HL-60 (cell line): Measurements from ENCODE around the gene C10orf105.

Source experiments
- DNase-seq, 2 experiments: peaks; one replicate each; pipeline ENCODE4 v3.0.0-alpha.2; 2010 to 2020; ENCODE audit warnings: low read depth in 1 of 2, low spot score in 1 of 2
- H3K27ac ChIP-seq: fragments of 250-450 bp; sonication (Bioruptor Pico); replicated peaks from 2 replicates; pipeline ENCODE4 v1.5.1; 2020; ENCODE audit warnings: mild to moderate bottlenecking, moderate library complexity
- H3K27me3 ChIP-seq: fragments of 250-450 bp; sonication (Bioruptor Pico); 2 replicates; pipeline ENCODE4 v1.5.1; 2021; ENCODE audit warnings: mild to moderate bottlenecking, moderate library complexity; ENCODE audit not compliant: insufficient read depth, poor library complexity, severe bottlenecking
- H3K4me3 ChIP-seq: replicated peaks from 2 replicates; pipeline ENCODE4 v1.5.1; 2011; ENCODE audit warnings: mild to moderate bottlenecking, control low read depth, low read length; ENCODE audit not compliant: insufficient read depth
- GABPA ChIP-seq: IDR thresholded peaks from 2 replicates; pipeline ENCODE4 v1.6.1; 2012; ENCODE audit warnings: low read depth
- POLR2AphosphoS5 ChIP-seq: IDR thresholded peaks from 2 replicates; pipeline ENCODE4 v1.6.1; 2012; ENCODE audit warnings: low read depth
- SPI1 ChIP-seq: IDR thresholded peaks from 2 replicates; pipeline ENCODE4 v1.6.1; 2012; ENCODE audit warnings: low read depth, mild to moderate bottlenecking, borderline replicate concordance
- TF ChIP-seq, protein P1 (sequence below): IDR thresholded peaks from 2 replicates; pipeline ENCODE4 v1.6.1; 2012; ENCODE audit warnings: low read depth; ENCODE audit not compliant: insufficient replicate concordance
- TF ChIP-seq, protein P2 (sequence below): IDR thresholded peaks from one replicate; pipeline ENCODE4 v1.5.1; 2011; ENCODE audit warnings: low read length, control low read depth, inconsistent platforms; ENCODE audit not compliant: insufficient read depth

Gene C10orf105

DNA sequence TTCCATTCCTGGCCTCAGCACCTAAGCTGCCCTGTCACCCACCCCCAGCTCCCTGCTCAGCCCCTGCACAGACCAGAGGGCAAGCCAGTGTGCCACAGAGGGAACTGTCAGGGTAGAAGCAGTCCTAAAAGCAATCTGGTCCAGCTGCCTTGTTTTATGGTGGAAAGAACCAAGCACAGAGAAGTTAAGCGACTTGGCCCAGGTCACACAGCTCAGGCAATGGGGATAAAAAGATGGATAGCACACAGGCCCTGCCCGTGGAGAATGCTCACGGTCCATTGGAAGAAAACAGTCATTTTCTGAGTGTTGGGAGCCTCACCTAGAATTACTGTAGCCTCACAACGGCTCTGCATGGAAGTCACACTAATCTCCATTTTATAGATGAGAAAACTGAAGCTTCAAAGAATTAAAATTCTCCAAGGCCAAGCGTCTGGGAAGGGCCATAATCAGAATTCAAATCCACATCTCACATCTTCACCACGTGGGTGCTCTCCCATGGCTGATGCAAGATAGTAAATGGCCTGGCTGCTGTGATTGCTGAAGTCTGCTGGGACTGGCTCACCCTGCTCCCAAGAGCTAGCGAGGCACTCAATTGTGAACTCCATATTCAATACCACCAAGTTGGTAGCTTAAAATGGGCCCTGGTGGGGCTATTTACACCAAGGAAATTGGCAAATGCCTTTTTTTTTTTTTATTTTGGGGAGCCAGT, 26.8 kb downstream of the C10orf105 start:
- no peak overlapping the region for H3K4me3 ChIP-seq
- no peak for DNase-seq
- TF ChIP-seq, protein P1, sequence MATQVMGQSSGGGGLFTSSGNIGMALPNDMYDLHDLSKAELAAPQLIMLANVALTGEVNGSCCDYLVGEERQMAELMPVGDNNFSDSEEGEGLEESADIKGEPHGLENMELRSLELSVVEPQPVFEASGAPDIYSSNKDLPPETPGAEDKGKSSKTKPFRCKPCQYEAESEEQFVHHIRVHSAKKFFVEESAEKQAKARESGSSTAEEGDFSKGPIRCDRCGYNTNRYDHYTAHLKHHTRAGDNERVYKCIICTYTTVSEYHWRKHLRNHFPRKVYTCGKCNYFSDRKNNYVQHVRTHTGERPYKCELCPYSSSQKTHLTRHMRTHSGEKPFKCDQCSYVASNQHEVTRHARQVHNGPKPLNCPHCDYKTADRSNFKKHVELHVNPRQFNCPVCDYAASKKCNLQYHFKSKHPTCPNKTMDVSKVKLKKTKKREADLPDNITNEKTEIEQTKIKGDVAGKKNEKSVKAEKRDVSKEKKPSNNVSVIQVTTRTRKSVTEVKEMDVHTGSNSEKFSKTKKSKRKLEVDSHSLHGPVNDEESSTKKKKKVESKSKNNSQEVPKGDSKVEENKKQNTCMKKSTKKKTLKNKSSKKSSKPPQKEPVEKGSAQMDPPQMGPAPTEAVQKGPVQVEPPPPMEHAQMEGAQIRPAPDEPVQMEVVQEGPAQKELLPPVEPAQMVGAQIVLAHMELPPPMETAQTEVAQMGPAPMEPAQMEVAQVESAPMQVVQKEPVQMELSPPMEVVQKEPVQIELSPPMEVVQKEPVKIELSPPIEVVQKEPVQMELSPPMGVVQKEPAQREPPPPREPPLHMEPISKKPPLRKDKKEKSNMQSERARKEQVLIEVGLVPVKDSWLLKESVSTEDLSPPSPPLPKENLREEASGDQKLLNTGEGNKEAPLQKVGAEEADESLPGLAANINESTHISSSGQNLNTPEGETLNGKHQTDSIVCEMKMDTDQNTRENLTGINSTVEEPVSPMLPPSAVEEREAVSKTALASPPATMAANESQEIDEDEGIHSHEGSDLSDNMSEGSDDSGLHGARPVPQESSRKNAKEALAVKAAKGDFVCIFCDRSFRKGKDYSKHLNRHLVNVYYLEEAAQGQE, result no peak
- TF ChIP-seq POLR2AphosphoS5 (no peak), GABPA (no peak), SPI1 (no peak)
- TF ChIP-seq, protein P2, sequence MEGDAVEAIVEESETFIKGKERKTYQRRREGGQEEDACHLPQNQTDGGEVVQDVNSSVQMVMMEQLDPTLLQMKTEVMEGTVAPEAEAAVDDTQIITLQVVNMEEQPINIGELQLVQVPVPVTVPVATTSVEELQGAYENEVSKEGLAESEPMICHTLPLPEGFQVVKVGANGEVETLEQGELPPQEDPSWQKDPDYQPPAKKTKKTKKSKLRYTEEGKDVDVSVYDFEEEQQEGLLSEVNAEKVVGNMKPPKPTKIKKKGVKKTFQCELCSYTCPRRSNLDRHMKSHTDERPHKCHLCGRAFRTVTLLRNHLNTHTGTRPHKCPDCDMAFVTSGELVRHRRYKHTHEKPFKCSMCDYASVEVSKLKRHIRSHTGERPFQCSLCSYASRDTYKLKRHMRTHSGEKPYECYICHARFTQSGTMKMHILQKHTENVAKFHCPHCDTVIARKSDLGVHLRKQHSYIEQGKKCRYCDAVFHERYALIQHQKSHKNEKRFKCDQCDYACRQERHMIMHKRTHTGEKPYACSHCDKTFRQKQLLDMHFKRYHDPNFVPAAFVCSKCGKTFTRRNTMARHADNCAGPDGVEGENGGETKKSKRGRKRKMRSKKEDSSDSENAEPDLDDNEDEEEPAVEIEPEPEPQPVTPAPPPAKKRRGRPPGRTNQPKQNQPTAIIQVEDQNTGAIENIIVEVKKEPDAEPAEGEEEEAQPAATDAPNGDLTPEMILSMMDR, result no peak

DNA sequence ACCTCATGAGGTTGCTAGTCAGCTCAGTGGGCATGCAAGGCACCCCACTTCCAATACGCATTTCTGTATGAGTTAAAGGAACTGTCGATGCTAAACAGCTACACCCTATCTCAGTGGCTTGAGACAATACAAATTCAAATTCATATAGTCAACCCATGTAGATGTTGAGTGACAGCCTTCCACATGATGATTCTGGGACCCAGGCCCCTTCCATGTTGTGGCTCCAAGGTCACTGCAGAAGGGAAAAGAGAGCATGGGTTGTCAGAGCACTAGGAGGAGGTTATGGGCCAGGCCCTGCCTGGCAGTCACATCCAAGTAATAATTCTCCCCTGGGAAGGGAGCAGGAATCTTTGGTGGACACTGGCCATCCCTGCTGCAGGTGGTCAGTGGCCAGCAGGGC, 28.2 kb downstream of the C10orf105 start:
- H3K4me3 ChIP-seq, result no peak overlapping the region
- no peak overlapping the region for H3K27ac ChIP-seq
- no peaks in the 10 kb centered on the region for H3K27me3 ChIP-seq
- DNase-seq, result no peak
- TF ChIP-seq, protein P2, result no peak
- TF ChIP-seq POLR2AphosphoS5, result no peak
- no peak for TF ChIP-seq SPI1
- no peak for TF ChIP-seq GABPA
- TF ChIP-seq, protein P1, result no peak

More for the DNA sequence above, 26.8 kb downstream of the C10orf105 start:
- Histone ChIP-seq H3K27me3 (no peaks in the 10 kb centered on the region), H3K27ac (no peak overlapping the region)

DNA sequence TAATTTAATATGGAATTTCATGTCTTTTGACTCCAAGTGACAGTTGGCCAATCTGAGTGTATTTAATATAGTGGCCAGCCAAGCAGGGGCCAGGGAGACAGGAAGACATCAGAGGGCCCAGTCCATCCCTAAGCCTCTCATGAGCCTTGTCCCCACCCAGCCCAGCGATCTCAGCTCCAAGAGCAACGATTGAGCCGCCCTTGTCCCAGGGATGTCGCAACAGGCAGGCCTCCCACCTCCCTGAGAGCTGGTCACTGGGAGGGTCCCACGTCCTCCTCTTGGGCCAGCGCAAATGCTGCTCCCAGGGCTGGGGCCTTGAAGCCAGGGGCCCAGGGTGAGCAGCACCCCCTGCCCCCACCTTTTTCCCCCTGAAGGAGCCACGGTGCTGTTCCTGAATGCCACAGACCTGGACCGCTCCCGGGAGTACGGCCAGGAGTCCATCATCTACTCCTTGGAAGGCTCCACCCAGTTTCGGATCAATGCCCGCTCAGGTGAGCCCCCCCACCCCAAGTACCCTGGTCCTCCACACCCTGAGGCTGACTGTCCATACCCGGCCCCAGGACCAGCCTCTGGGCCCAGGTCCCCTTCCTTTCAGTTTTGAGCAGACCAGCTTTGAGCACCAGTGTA, 29.4 kb downstream of the C10orf105 start:
- Histone ChIP-seq H3K27ac (no peak overlapping the region), H3K27me3 (no peaks in the 10 kb centered on the region), H3K4me3 (no peak overlapping the region)
- DNase-seq, result no peak
- TF ChIP-seq POLR2AphosphoS5, result no peak
- TF ChIP-seq SPI1, result no peak
- TF ChIP-seq, protein P2, result no peak
- TF ChIP-seq GABPA, result no peak
- TF ChIP-seq, protein P1, result no peak
